DMS153 treated with DMSO at 0.1 percent for 48 hours (cell line): ENCODE results near the gene NDUFA9.

Source experiments
- DNase-seq: peaks from one replicate; lab custom pipeline; 2025; ENCODE audit not compliant: unreplicated experiment; lab: John Stamatoyannopoulos, UW

The NDUFA9 gene

GRCh38 chr12:4648501-4649357 is at the start of gene NDUFA9, which contains the start of gene AKAP3:
TSS of gene NDUFA9 (plus strand) at chr12:4649114. CDS start at chr12:4649127, 13 bp downstream.
TSS of gene AKAP3 (minus strand) at chr12:4649051. CDS start at chr12:4638196, 10,855 bp downstream.
- peak; percentile 77 for DNase-seq

DNA sequence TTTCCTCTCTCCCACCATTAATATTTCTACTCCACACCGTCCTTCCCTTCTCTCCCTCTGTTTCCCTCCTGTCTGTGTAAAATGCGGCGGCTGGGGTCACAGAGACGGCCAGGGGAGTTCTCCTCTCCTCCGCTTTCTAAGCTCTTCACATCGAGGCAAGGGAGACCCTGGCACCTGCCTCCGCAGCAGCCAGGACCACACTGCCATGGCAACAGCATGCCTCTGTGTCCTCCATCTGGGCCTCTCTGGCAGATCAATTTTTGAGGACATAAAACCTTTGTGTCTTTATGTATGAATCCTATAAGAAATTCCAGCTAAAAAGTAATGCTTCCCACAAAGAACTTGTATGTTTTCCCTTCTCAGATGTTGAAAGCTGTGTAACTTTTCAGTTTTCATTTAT is 45.5 kb upstream of the NDUFA9 start:
- no peak for DNase-seq

DNA sequence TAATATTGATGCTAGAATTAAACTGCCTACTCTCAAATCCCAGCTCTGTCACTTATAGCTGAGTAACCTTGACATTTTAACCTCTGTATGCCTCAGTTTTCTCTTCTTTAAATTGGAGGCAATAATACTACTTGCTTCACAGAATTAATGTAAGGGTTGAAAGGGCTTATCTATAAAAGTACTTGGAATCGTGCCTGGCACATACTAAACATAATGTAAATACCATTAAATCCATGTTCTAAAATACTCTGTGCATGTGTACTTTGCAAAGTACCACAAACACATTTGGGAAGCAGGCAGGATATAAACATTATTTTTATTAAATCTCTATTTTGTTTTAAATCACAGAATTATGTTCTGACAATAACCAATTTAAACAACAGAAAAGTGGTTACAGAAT is 45.0 kb upstream of the NDUFA9 start:
- DNase-seq: no peak

DNA sequence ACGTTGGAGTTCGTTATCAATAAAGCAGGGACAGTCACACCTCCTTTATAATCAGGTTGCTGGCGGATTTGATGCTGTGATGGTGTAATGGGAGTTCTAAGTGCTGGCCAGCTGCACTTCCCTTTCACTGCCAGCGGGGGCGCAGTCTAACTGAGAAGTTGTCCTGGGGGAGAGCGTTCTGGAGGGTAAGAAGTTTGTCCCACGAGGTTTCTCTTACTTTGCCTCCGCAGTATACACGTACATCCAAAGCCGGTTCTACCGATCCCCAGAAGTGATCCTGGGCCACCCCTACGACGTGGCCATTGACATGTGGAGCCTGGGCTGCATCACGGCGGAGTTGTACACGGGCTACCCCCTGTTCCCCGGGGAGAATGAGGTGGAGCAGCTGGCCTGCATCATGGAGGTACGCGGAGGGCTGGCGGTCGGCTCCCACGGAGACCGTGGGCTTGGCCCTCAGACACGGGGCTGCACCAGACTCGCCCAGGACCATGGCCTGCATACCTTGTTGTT is 44.2 kb upstream of the NDUFA9 start:
- peak; percentile 51 for DNase-seq

- no peak for DNase-seq
Observed at GRCh38 chr12:4607056-4607455, 41.9 kb upstream of the NDUFA9 start.

DNA sequence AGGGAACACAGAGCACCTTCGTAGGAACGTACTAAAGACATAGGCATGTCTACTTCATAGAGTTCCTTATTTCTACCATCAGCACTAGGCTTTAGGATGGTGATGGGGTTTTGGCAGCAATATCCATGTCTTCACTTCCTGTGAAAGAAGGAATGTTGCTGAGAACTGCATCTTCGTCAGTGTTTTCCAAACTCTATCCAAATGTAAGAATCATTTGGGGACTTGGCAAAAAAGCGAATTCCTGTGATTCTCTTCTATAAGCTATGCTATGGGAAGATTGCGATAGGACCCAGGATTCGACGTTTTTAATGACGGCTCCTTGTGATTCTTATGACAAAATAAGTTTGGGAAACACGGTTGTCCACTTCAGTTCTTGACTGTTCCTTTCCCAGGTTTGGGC is 39.8 kb upstream of the NDUFA9 start:
- DNase-seq: no peak

GRCh38 chr12:4610481-4610880 is 38.4 kb upstream of the NDUFA9 start:
- DNase-seq: no peak

DNA sequence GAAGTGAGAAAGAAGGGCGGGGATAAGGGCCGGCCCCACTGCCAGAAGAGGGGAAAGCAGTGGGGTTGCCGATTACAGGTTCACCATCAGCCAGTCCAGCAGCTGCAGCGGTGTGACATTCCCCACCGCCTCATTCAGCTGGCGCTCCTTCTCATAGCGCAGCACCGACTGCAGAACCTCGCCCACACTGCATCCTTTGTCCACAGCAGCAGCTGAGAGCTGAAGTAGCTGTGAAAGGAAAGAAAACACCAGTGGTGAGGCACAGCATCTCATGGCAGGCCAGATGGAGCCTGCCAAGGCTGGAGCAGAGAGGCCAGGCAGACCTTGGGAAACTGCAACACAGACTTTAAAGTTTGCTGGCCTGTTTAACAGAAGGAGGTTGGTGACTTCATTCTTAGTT is 33.2 kb upstream of the NDUFA9 start:
- DNase-seq: no peak

- DNase-seq: peak; percentile 2
Observed at GRCh38 chr12:4621511-4621910, 27.4 kb upstream of the NDUFA9 start.

DNA sequence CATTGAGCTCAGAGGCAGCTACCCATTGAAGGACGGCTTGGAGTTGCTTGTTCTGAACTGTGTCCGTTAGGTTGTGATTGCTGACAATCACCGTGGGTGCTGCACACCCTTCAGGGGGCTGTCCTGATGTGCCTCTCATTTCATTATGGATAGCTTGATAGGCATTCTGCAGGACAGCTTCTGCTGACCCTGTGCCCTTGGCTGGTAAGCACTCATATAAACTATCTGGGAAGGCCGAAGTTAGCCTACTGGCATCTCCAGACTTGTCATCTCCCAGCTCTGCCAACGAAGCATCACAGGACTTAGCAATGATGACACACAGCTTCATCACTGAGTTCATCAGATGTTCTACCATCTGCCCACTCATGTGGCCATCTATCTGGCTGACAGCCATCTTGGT is 22.4 kb upstream of the NDUFA9 start:
- DNase-seq: no peak

GRCh38 chr12:4628406-4628805 is 20.5 kb upstream of the NDUFA9 start:
- DNase-seq: no peak

GRCh38 chr12:4630262-4630661 is 18.7 kb upstream of the NDUFA9 start:
- no peak for DNase-seq

DNA sequence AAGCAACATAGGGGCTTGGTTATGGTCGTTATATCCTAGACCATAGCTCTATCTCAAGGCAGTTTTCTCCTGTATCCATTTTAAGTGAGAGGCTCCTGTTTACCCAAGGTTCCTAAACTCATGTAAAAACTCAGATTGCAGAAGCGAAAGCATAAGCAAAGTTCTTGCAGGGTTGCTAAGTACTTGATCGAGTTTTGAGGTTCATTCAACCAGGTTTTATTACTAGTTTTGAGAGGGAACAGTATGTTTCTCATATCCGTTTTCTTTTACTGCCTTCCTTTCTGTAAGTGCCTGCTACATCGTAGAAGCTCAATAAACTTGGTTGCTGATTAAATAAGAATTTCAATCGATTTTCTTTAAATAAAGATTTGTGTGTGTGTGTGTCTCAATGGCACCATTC is 5.2 kb upstream of the NDUFA9 start:
- DNase-seq: no peak

DNA sequence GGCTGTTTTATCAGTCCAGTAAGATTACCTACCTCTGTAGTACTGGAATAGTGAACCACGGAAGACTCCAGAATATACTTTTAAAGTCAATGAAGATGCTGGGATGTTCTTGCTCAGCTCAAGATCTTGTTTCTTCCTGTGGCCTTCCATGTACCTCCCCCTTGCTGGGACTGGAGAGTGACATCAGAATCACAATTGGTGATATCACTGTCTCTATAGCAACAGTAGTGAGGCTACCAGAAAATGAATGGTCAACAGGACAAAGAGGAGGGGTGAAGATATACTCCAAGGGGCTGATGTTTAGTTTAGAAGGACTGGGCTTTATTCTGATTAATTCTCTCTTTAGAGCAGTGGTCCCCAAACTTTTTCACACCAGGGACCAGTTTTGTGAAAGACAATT is 3.9 kb upstream of the NDUFA9 start:
- DNase-seq: no peak

DNA sequence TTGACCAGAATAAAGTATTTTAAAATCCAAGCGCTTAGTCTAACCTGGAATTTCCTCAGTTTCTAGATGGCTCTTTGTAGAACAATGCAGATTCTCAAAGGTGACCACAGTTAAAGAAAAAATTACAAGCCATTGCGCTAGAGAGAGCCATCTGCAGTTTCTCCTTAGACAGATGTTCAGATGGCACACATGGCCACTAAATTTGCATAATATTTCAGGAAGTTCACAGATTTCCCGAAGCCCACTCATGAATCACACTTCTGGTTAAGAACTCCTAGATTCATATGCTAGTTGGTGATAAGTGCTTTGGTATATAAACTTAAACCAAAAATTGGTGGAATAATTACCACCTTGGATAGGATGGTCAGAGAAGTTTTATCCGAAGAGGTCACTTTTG is 812 bp upstream of the NDUFA9 start:
- no peak for DNase-seq

DNA sequence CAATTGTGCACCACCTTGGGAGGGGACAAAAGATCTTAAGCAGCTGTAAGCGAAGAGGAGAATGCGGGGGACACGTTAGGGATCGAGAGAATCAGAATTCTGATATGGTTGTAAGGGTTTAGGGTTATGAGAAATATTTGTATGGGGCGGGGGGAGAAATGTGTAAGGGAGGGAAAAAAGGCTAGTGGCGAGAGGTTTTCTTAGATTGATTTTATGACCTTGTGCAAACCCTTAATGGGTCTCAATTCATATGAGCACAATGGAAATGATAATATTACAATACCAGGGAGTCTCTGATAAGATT is 396 bp downstream of the NDUFA9 start:
- DNase-seq: no peak

GRCh38 chr12:4653257-4653656 is 4.3 kb downstream of the NDUFA9 start:
- no peak for DNase-seq

DNA sequence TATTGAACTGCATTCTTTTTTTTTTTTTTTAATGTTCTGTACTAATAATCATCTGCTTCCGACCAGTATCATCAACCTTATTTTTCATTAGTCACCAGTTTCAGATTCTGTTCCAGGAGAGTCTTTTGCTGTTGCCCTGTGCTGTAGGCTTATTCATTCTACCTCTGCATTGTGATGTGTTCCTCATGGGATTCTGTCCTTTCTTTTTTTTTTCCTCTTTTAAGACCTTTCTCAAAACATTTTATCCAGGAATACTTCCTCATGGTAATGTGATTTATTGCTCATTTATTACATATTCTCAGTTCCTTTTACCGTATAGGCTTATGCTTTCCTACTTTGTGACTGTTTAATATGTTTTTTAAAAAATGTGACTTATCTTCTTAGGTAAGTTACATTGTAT is 4.8 kb downstream of the NDUFA9 start:
- DNase-seq: no peak

DNA sequence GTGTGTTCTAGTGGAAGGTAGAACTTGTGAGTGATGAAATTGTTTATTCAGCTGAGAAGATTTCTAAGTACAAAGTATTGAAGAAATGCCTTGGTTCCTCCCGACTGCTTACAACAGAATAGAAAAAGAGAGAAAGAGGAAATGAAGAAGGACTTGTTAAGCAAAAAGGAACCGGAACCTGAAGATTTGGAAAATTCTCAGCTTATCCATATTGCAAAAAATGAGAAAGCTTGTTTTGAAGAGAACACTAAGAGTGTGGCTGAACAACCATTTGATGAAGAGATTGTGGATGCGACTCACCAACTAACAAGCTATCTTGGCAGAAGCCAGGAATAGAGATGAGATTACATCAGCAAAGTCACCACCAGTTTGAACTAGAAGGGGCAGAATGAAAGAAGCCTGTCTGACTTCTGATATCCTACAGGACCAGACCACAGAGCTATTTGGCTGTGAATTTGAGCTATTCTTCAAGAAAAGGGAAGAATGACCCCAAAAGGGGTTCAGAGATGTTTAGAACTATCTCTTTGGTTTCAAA is 15.1 kb downstream of the NDUFA9 start:
- DNase-seq: no peak

DNA sequence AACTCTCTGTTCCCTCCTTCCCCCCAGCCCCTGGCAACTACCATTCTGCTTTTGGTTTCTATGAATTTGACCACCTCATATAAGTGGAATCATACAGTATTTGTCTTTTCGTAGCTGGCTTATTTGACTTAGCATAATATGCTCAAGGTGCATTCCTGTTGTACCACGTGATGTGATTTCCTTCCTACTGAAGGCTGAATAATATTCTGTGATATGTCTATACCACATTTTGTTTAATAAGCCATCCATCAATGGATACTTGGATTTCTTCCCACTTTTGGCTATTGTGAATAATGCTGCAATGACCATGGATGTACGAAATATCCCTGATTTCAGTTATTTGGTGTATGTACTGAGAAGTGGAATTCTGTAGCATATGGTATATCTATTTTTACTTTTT is 16.3 kb downstream of the NDUFA9 start:
- no peak for DNase-seq

GRCh38 chr12:4679711-4680110 is 30.8 kb downstream of the NDUFA9 start:
- DNase-seq: no peak

- no peak for DNase-seq
Observed at GRCh38 chr12:4681732-4682131, 32.8 kb downstream of the NDUFA9 start.

GRCh38 chr12:4685317-4685716 is 36.4 kb downstream of the NDUFA9 start:
- no peak for DNase-seq
